RWPE2 (cell line): ENCODE measurements around the gene SLC9A9.

Experiments used
- ATAC-seq: fragments of 200-7000 bp; cut with Tn5 transposase; 3 replicates; pipeline ENCODE4 v1.9.1; 2021; ENCODE audit warnings: low read depth
- DNase-seq: peaks from one replicate; pipeline ENCODE4 v3.0.0-alpha.2; 2020; ENCODE audit warnings: low spot score
- H3K27ac ChIP-seq: fragments of 450-650 bp; 2 replicates; pipeline ENCODE4 v1.5.1; 2017; ENCODE audit warnings: mild to moderate bottlenecking; ENCODE audit not compliant: poor library complexity, severe bottlenecking
- H3K27me3 ChIP-seq: fragments of 250-450 bp; sonication (Bioruptor Pico); 2 replicates; pipeline ENCODE4 v1.5.1; 2021; ENCODE audit warnings: mild to moderate bottlenecking, moderate library complexity; ENCODE audit not compliant: insufficient read depth, poor library complexity, severe bottlenecking
- H3K36me3 ChIP-seq: fragments of 250-450 bp; sonication (Bioruptor Pico); 2 replicates; pipeline ENCODE4 v1.5.1; 2020; ENCODE audit warnings: low read depth, mild to moderate bottlenecking, moderate library complexity
- H3K4me1 ChIP-seq: fragments of 250-450 bp; sonication (Bioruptor Pico); 2 replicates; pipeline ENCODE4 v1.5.1; 2021; ENCODE audit warnings: mild to moderate bottlenecking, moderate library complexity; ENCODE audit not compliant: insufficient read depth, poor library complexity, severe bottlenecking
- H3K4me3 ChIP-seq: fragments of 250-450 bp; sonication (Bioruptor Pico); 2 replicates; pipeline ENCODE4 v1.5.1; 2021; ENCODE audit warnings: mild to moderate bottlenecking, moderate library complexity; ENCODE audit not compliant: severe bottlenecking
- H3K9me3 ChIP-seq: fragments of 250-450 bp; sonication (Bioruptor Pico); 2 replicates; pipeline ENCODE4 v1.5.1; 2021; ENCODE audit warnings: mild to moderate bottlenecking, moderate library complexity; ENCODE audit not compliant: severe bottlenecking
- CTCF ChIP-seq: fragments of 450-650 bp; IDR thresholded peaks from one replicate; pipeline ENCODE4 v1.5.1; 2017; ENCODE audit warnings: mild to moderate bottlenecking, moderate library complexity; ENCODE audit not compliant: poor library complexity, severe bottlenecking

The SLC9A9 gene

GRCh38 chr3:143771939-143772338, 76.3 kb downstream of the SLC9A9 start:
- no peaks in the 10 kb centered on the region for H3K36me3 ChIP-seq
- H3K4me1 ChIP-seq: no peaks in the 10 kb centered on the region
- DNase-seq (no peak), ATAC-seq (no peak)
- TF ChIP-seq CTCF: no peak
- no peak overlapping the region for H3K4me3 ChIP-seq
- H3K9me3 ChIP-seq: no peaks in the 10 kb centered on the region
- no peaks in the 10 kb centered on the region for H3K27me3 ChIP-seq
- H3K27ac ChIP-seq: no peak overlapping the region

GRCh38 chr3:143771258-143771657, 77.0 kb downstream of the SLC9A9 start:
- H3K36me3 ChIP-seq: no peaks in the 10 kb centered on the region
- H3K4me1 ChIP-seq: no peaks in the 10 kb centered on the region
- no peak overlapping the region for H3K27ac ChIP-seq
- TF ChIP-seq CTCF: no peak
- no peak for DNase-seq
- no peak for ATAC-seq
- H3K27me3 ChIP-seq: no peaks in the 10 kb centered on the region
- no peak overlapping the region for H3K4me3 ChIP-seq
- H3K9me3 ChIP-seq: no peaks in the 10 kb centered on the region

GRCh38 chr3:143770391-143770790, 77.9 kb downstream of the SLC9A9 start:
- H3K27me3 ChIP-seq: no peaks in the 10 kb centered on the region
- TF ChIP-seq CTCF: no peak
- H3K27ac ChIP-seq: no peak overlapping the region
- ATAC-seq (no peak), DNase-seq (no peak)
- H3K4me1 ChIP-seq: no peaks in the 10 kb centered on the region
- no peak overlapping the region for H3K4me3 ChIP-seq
- H3K36me3 ChIP-seq: no peaks in the 10 kb centered on the region
- H3K9me3 ChIP-seq: no peaks in the 10 kb centered on the region

- H3K27me3 ChIP-seq: no peaks in the 10 kb centered on the region
- ATAC-seq (no peak), DNase-seq (no peak)
- no peaks in the 10 kb centered on the region for H3K4me1 ChIP-seq
- H3K27ac ChIP-seq: no peak overlapping the region
- TF ChIP-seq CTCF: no peak
- H3K4me3 ChIP-seq: no peak overlapping the region
- H3K36me3 ChIP-seq: no peaks in the 10 kb centered on the region
- H3K9me3 ChIP-seq: no peaks in the 10 kb centered on the region
Measured at GRCh38 chr3:143769616-143770015, 78.7 kb downstream of the SLC9A9 start.

GRCh38 chr3:143764840-143765239, 83.4 kb downstream of the SLC9A9 start:
- DNase-seq: no peak
- ATAC-seq: no peak
- no peak overlapping the region for H3K4me3 ChIP-seq
- no peaks in the 10 kb centered on the region for H3K4me1 ChIP-seq
- no peaks in the 10 kb centered on the region for H3K27me3 ChIP-seq
- no peak for TF ChIP-seq CTCF
- H3K36me3 ChIP-seq: no peaks in the 10 kb centered on the region
- H3K9me3 ChIP-seq: no peaks in the 10 kb centered on the region
- H3K27ac ChIP-seq: no peak overlapping the region
